HG03045 (cell line): ENCODE data around the gene RGS9.
A peak's percentile ranks its signal among the peaks of the same experiment; 100 is the strongest.
"Not testable (repeated sequence)": the region's sequence is repeated elsewhere in the genome, so short reads cannot be mapped to it uniquely, and the experiment has no call there.

Experiments used
- ATAC-seq: cut with Tn5 transposase; IDR thresholded peaks from one replicate; pipeline ENCODE4 v1.9.1; 2021; ENCODE audit warnings: mild to moderate bottlenecking, moderate library complexity; ENCODE audit not compliant: unreplicated experiment

RGS9 gene

DNA sequence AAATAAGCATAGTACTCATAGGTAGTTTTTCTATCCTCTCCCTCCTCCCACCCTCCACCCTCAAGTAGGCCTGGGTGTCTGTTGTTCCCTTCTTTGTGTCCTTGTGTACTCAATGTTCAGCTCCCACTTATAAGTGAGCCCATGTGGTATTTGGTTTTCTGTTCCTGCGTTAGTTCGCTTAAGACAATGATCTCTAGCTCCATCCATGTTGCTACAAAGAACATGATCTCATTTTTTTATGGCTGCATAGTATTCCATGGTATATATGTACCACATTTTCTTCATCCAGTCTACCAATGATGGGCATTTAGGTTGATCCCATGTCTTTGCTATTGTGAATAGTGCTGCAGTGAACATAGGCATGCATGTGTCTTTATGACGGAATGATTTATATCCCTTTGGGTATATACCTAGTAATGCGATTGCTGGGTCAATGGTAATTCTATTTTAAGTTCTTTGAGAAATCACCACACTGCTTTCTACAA, 43.6 kb downstream of the RGS9 start:
- not testable (repeated sequence) for ATAC-seq

DNA sequence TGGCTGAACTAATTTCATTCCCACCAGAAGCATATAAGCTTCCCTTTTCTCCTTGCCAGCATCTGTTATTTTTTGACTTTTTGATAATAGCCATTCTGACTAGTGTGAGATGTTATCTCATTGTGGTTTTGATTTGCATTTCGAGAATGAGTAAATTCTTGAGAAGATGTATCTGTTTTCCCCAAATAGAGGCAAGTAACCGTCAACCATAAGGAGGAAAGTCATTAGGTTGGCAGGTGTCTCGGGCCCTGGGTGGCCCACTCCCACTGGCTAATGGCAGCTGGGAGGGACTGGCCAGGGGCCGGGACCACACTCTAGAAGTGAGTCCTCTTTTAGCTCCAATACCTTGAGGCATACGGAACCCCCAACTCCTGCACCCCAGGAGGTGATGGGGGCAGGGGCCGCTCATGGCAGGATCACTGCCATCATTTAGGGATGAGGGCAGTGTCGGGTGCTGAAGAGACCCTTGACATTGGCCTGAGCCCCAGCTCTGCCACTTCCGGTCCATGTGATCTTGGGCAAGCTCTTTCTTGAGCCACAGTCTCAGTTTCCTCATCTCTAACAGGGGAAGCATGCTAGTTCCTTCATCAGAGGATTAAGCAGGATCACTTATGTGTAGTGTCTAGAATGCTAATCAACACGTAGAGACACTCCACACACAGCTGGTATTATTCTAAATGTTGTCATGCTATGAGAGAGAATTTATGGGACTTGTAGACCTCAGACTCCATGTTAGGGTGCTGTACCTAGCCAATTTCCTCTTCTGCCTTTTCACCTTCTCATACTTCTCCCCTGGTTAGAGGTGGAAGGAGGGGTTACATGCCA, 44.3 kb downstream of the RGS9 start:
- ATAC-seq = peak; percentile 74

- peak; percentile 25 for ATAC-seq
Measured at GRCh38 chr17:65182233-65182632, 45.1 kb downstream of the RGS9 start.

GRCh38 chr17:65183736-65184135, 46.6 kb downstream of the RGS9 start:
- no peak for ATAC-seq

DNA sequence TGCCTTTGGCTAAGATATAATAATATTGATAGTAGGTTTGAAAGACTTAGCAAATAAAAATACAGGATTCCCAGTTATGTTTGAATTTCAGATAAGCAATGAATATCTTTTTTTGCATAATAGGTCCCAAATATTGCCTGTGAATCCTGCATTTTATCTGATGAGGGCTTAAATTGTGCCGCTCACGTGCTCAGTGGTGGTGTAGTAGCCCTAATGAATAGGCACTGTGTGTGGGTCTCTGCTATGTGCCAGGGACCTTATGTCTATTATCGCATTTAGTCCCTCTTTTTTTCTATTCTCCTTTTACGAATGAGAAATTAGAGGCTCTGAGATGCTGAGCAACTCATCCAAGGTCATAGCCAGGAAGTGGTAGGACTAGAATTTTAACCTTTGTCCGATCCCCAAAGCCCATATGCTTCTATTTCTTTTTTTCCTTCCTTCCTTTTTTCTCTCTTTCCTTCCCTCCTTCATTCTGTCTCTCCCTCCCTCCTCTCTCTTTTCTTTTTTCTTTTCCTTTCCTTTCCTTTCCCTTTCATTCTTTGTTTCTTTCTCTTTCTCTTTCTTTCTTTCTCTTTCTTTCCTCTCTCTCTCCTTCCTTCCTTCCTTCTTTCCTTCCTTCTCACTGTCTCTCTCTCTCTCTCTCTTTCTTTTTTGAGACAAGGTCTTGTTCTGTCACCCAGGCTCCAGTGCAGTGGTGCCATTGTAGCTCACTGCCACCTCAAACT, 47.2 kb downstream of the RGS9 start:
- ATAC-seq = no peak

- no peak for ATAC-seq
Measured at GRCh38 chr17:65185062-65185461, 47.9 kb downstream of the RGS9 start.

DNA sequence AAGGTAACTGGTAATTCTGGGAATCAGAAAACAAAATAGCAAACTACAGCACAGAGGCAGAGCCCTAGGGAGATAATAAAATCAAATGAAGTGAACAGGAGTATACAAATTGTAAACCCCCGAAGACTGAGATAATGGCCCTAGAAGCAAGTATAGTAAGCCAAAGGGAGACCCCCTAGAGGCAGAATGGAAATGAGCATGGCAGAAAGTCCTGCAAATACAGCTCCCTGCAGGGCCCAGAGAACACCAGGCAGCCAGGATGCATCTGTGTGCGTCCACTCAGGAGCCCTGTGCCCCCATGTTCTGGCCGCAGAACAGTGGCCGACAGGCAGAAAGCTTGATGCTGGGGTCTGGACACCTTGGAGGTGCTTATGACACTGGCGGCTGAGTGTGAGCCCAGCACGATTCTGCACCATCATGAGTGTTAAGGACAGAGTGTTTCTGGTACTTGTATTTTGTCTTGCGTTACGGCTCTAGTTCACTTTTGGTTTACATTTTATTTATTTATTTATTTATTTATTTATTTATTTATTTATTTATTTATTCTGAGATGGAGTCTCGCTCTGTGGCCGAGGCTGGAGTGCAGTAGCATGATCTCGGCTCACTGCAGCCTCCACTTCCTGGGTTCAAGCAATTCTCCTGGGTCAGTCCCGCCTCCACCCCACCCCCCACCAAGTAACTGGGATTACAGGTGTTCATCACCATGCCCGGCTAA, 48.7 kb downstream of the RGS9 start:
- ATAC-seq = no peak

DNA sequence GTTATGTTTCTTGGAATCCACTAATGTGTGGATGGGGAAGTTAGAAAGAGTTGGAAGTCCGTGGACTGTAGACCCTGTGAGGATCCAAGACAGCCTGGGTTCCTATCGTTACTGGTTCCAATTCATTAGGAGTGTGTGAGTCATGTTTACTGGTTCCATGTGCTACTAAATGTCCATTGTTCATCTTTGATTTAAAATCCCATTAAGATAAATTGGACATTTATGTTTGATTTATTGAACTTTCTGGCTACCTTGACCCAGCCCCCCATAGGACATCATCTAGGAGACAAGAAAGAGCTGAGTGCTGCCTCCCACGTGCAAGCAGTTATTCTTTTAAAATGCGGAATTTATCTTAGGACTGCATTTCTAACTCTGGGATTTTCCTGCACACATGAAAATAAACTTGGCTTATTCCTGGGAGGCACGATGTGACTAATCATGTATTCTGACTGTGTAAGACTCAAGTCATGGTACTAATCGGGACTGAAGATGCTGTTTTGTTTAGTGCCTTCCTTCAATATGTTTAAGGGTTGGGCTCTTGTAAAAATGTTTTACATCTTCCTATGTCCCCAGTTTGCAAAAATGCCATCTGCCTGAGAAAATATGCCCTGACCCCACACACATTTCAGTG, 53.4 kb downstream of the RGS9 start:
- no peak for ATAC-seq

DNA sequence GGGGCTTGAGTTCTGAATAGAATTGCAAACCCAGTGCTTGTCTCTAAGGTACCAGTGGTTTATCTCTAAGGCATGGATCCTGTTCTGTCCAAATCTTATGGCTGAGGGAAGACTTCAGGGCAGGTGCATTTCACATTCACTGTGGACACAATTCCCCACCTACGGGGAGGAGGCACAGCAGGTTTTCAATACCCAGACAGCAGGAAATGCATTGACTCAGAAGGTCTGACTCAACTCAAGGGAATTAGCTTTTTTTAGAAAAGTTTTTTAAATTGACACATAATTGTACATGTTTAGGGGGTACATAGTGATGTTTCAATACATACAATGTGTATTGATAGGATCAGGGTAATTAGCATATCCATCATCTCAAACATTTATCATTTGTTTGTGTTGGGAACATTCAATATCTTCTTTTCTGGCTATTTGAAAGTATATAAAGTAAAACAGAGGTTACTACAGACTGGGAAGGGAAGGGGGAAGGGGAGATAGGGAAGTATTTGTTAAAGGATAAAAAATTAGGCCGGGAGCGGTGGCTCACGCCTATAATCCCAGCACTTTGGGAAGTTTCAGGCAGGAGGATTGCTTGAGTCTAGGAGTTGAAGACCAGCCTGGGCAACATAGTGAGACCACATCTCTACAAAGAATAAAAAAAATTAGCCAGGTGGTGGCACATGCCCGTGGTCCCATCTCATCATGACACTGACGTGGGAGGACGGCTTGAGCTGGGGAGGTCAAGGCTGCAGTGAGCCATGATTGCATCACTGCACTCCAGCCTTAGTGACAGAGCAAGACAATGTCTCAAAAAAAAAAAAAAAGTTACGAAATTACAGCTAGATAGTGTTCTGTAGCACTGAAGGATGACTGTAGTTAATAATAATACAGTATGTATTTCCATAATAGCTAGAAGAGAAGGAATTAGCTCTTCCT, 54.9 kb downstream of the RGS9 start:
- ATAC-seq = no peak

DNA sequence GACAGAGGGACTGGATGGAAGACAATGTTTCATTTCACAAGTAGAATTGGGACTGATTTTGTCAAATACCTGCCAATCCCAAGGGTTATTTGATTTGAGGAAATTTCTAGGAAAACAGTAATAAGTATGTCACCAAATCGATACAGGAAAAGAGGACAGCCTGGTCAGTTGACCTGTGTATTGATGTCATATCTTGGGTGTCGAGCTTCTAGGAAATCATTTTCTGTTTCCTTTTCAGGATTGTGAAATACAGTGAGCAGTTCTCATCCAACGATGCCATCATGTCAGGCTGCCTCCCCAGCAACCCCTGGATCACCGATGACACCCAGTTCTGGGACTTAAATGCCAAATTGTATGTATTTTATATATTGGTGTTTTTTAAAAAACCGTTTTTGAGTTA, 56.1 kb downstream of the RGS9 start:
- ATAC-seq = no peak

DNA sequence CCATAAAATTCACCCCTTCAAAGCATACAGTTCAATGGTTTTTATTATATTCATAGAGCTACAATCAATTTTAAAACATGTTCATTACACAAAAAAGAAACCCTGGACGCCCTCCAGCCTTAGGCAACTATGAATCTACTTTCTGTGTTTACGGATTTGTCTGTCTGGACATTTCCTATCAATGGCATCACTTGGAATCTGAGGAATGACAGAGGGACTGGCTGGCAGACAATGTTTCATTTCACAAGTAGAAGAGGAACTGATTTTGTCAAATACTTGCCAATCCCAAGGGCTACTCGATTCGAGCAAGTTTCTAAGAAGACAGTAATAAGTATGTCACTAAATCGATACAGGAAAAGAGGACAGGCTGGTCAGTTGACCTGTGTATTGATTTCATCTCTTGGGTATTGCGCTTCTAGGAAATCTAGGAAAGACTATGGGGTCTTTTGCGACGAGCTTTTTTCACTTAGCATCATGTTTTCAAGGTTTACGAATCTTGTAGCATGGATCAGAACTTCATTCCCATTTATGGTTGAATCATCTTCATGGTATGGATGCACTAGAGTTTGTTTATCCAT, 56.6 kb downstream of the RGS9 start:
- ATAC-seq = no peak

- no peak for ATAC-seq
Measured at GRCh38 chr17:65194670-65195334, 57.6 kb downstream of the RGS9 start.

- ATAC-seq = no peak
Measured at GRCh38 chr17:65195716-65196115, 58.5 kb downstream of the RGS9 start.

DNA sequence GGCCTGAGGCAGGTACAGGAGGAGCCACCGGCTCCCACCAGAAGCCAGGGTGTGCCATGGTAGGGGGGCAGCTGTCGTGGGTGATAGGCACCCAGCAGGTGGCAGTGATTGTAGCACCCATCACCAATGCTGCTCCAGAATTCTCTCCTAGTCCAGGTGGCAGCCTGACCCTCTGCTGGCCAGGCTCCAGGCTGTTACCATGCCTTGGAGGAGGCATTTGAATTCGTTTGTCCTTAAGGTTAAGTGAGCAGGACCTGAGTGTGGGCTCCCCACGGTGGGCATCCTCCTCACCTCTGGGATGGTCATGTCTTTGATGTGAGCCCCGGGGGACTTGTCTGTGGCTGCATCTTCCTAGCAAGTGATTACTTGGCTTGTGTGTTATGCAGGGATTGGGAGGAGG, 59.4 kb downstream of the RGS9 start:
- no peak for ATAC-seq

- ATAC-seq = no peak
Measured at GRCh38 chr17:65197201-65197600, 60.0 kb downstream of the RGS9 start.

DNA sequence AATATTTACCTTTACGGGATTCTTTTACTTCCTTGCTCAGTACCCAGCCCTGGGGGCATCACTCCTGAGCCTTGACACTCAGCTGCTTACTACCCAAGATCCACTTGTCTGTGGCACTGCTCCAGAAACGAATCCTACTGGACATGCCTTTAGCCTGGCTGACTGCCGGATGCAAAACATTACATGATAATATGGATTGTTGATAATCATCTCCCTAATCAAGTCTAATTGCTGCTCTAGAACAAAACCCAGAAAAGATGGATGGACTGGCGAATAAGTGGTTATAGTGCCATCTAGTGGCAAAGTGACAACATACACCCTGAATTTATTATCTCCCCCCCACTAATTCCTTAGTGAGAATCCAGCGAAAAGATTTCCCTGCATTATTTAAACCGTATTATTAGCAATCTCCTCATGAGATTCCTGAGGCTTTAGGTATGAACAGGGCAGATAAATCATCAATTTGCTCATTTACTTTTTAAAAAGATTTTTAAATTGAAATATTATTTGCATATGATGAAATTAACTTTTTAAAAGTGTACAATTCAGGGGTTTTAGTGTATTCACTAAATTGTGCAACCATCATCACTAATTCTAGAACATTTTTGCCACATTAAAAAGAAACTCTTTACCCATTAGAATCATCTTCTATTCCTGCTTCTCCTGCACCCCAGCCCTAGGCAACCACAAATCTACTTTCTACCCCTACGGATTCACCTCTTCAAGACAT, 61.6 kb downstream of the RGS9 start:
- no peak for ATAC-seq

- no peak for ATAC-seq
Measured at GRCh38 chr17:65201331-65201730, 64.2 kb downstream of the RGS9 start.

GRCh38 chr17:65202844-65203571, 65.8 kb downstream of the RGS9 start:
- ATAC-seq = no peak
